HCT116 (cell line): Measurements from ENCODE around the gene TLE4.

Experiments used
- ATF3 ChIP-seq: IDR thresholded peaks from 2 replicates; pipeline ENCODE4 v1.6.1; 2012
- CBX3 ChIP-seq: IDR thresholded peaks from 2 replicates; pipeline ENCODE4 v1.6.1; 2012; ENCODE audit warnings: low read depth
- CTCF ChIP-seq, 3 experiments: fragments of 200-600 bp in 1 of 3; sonication (generic) in 1 of 3; IDR thresholded peaks in 2 of 3; conservative IDR thresholded peaks in 1 of 3; 2 replicates each; pipeline ENCODE4 v1.5.1; 2012 to 2017; ENCODE audit warnings: low read depth in 2 of 3, low read length in 2 of 3, antibody characterized with exemption in 1 of 3, borderline replicate concordance in 1 of 3, control low read depth in 1 of 3, mild to moderate bottlenecking in 1 of 3, mixed read lengths in 1 of 3, mixed run types in 1 of 3, moderate library complexity in 1 of 3; ENCODE audit not compliant: insufficient read depth in 1 of 3
- EZH2 ChIP-seq: fragments of 200-600 bp; sonication (generic); IDR thresholded peaks from 2 replicates; pipeline ENCODE4 v1.6.1; 2017; ENCODE audit warnings: antibody characterized with exemption, mixed run types
- FOSL1 ChIP-seq: IDR thresholded peaks from 2 replicates; pipeline ENCODE4 v1.6.1; 2012; ENCODE audit warnings: low read depth
- MAX ChIP-seq: IDR thresholded peaks from 2 replicates; pipeline ENCODE4 v1.6.1; 2012
- POLR2A ChIP-seq: IDR thresholded peaks from 2 replicates; pipeline ENCODE4 v1.7.0; 2011; ENCODE audit warnings: borderline replicate concordance; ENCODE audit not compliant: insufficient read depth, insufficient read length; ENCODE audit errors: extremely low read depth
- SIN3A ChIP-seq: IDR thresholded peaks from 2 replicates; pipeline ENCODE4 v1.6.1; 2012; ENCODE audit warnings: low read depth
- SRF ChIP-seq: IDR thresholded peaks from 2 replicates; pipeline ENCODE4 v1.6.1; 2012; ENCODE audit warnings: low read depth
- YY1 ChIP-seq: IDR thresholded peaks from 2 replicates; pipeline ENCODE4 v1.6.1; 2011; ENCODE audit warnings: low read length, low read depth, moderate library complexity, mild to moderate bottlenecking; ENCODE audit not compliant: insufficient replicate concordance; ENCODE audit errors: extremely low read depth

GRCh38 chr9:79662537-79662956, 90.8 kb downstream of the TLE4 start:
- TF ChIP-seq CBX3 (no peak), CTCF (IDR thresholded peaks at IDR 0.05 in 2 of 3, conservative IDR thresholded peaks at IDR 0.05 in 1 of 3; ENCODE audit: borderline replicate concordance in 1 of 3, insufficient read depth in 1 of 3, low read depth in 2 of 3, low read length in 2 of 3) (no peak), POLR2A (no peak), SIN3A (no peak), SRF (no peak), EZH2 (no peak), YY1 (no peak), ATF3 (no peak), FOSL1 (no peak), MAX (no peak)
